GM12878 (cell line): ENCODE measurements around the gene CHID1. TPM values are rescaled to one million over a fixed set of nuclear protein-coding genes. Genes with fewer than 3 reads are reported as not detected.

Experiments
- ATAC-seq: fragments of 200-7000 bp; cut with Tn5 transposase; 3 replicates; pipeline ENCODE4 v1.9.1; 2020; ENCODE audit warnings: mild to moderate bottlenecking, moderate library complexity
- BruUV-seq: library from RNA; stranded (reverse); fragments of 400-500 nt; replicated peaks from 2 replicates; lab custom pipeline; 2021; lab: Mats Ljungman, UMichigan
- CTCF ChIA-PET: fragments of 300-600 bp; sonication (Branson Sonifier 250); formaldehyde crosslinking; extraction: SDS; loops from one replicate; lab custom pipeline; 2021; ENCODE audit warnings: inconsistent platforms; lab: Yijun Ruan, JAX
- POLR2A ChIA-PET: fragments of 350-600 bp; formaldehyde crosslinking; extraction: SDS; loops from one replicate; lab custom pipeline; 2021; ENCODE audit warnings: inconsistent platforms; lab: Charles Lee
- RAD21 ChIA-PET: fragments of 300-600 bp; sonication (Branson Sonifier 250); formaldehyde crosslinking; loops from one replicate; lab custom pipeline; 2023; ENCODE audit warnings: antibody characterized with exemption; ENCODE audit not compliant: unreplicated experiment; lab: Charles Lee
- SMC1A ChIA-PET: fragments of 300-600 bp; sonication (Branson Sonifier 250); formaldehyde crosslinking; loops from one replicate; lab custom pipeline; 2023; ENCODE audit not compliant: unreplicated experiment, uncharacterized antibody; lab: Charles Lee
- DNase-seq: peaks from one replicate; pipeline ENCODE4 v3.0.0-alpha.2; 2011; ENCODE audit warnings: low read depth, low spot score
- FAIRE-seq: peaks from 3 replicates; lab custom pipeline; 2011; peaks lifted over from hg19 to GRCh38; lab: Jason Lieb, UNC
- H2AFZ ChIP-seq: 2 replicates; pipeline ENCODE4 v1.6.0; 2011; ENCODE audit warnings: low read depth, low read length, control low read depth; ENCODE audit not compliant: control insufficient read depth
- H3K27ac ChIP-seq: 2 replicates; pipeline ENCODE4 v1.5.1; 2011; ENCODE audit warnings: control low read depth; ENCODE audit not compliant: control insufficient read depth, insufficient read depth
- H3K27me3 ChIP-seq, 2 experiments: replicated peaks in 1 of 2; 2 replicates each; pipeline versions ENCODE4 v1.6.0 to v1.6.1; 2011; ENCODE audit warnings: low read length in 1 of 2; ENCODE audit not compliant: control insufficient read depth in 2 of 2, insufficient read depth in 2 of 2
- H3K36me3 ChIP-seq, 2 experiments: 2 replicates each; pipeline ENCODE4 v1.5.1; 2011; ENCODE audit warnings: low read length in 1 of 2; ENCODE audit not compliant: control insufficient read depth in 2 of 2, insufficient read depth in 2 of 2
- H3K4me1 ChIP-seq: 2 replicates; pipeline ENCODE4 v1.6.1; 2011; ENCODE audit warnings: mild to moderate bottlenecking, low read length, moderate library complexity, mixed read lengths; ENCODE audit not compliant: control insufficient read depth, insufficient read depth
- H3K4me2 ChIP-seq: 2 replicates; pipeline ENCODE4 v1.6.0; 2011; ENCODE audit warnings: control low read depth; ENCODE audit not compliant: control insufficient read depth, insufficient read depth
- H3K4me3 ChIP-seq: fragments of 200-600 bp; sonication (generic); 2 replicates; pipeline ENCODE4 v1.5.1; 2016
- H3K79me2 ChIP-seq: 2 replicates; pipeline ENCODE4 v1.6.0; 2011; ENCODE audit warnings: low read length; ENCODE audit not compliant: control insufficient read depth, insufficient read depth
- H3K9ac ChIP-seq: 2 replicates; pipeline ENCODE4 v1.8.0; 2011; ENCODE audit warnings: low read length, control low read depth, mixed read lengths; ENCODE audit not compliant: control insufficient read depth, insufficient read depth
- H3K9me3 ChIP-seq: replicated peaks from 3 replicates; pipeline ENCODE4 v1.5.1; 2011; ENCODE audit warnings: mild to moderate bottlenecking, low read length; ENCODE audit not compliant: control insufficient read depth, insufficient read depth
- H4K20me1 ChIP-seq: 2 replicates; pipeline ENCODE4 v1.6.0; 2011; ENCODE audit not compliant: control insufficient read depth, insufficient read depth
- ATF7 ChIP-seq: fragments of 450-650 bp; IDR thresholded peaks from 2 replicates; pipeline ENCODE4 v1.6.1; 2016; ENCODE audit warnings: low read depth, mild to moderate bottlenecking
- BRCA1 ChIP-seq: IDR thresholded peaks from 2 replicates; pipeline ENCODE4 v1.6.1; 2011; ENCODE audit warnings: low read depth, low read length, improper control_type of control experiment
- CEBPZ ChIP-seq: fragments of 150-350 bp; IDR thresholded peaks from 2 replicates; pipeline ENCODE4 v1.6.1; 2016; ENCODE audit warnings: low read depth, low read length
- CHD1 ChIP-seq: IDR thresholded peaks from 2 replicates; pipeline ENCODE4 v1.6.1; 2012; ENCODE audit warnings: low read depth, low read length, improper control_type of control experiment
- CREB1 ChIP-seq: IDR thresholded peaks from 2 replicates; pipeline ENCODE4 v1.6.1; 2012; ENCODE audit warnings: low read depth, mild to moderate bottlenecking, inconsistent platforms
- CUX1 ChIP-seq: IDR thresholded peaks from 2 replicates; pipeline ENCODE4 v1.6.1; 2012; ENCODE audit warnings: improper control_type of control experiment, low read depth, low read length; ENCODE audit not compliant: insufficient replicate concordance
- HCFC1 ChIP-seq: fragments of 150-350 bp; IDR thresholded peaks from 2 replicates; pipeline ENCODE4 v1.6.1; 2014; ENCODE audit warnings: low read length
- MAX ChIP-seq: IDR thresholded peaks from 2 replicates; pipeline ENCODE4 v1.6.1; 2012; ENCODE audit warnings: low read depth, low read length, improper control_type of control experiment
- MTA2 ChIP-seq: fragments of 450-650 bp; IDR thresholded peaks from 2 replicates; pipeline ENCODE4 v1.6.1; 2016; ENCODE audit warnings: low read depth, mild to moderate bottlenecking, moderate library complexity
- MYC ChIP-seq: IDR thresholded peaks from 2 replicates; pipeline ENCODE4 v1.6.1; 2011; ENCODE audit warnings: mild to moderate bottlenecking, low read length, moderate library complexity, inconsistent platforms; ENCODE audit not compliant: insufficient read depth, insufficient replicate concordance, insufficient read length, severe bottlenecking
- NFXL1 ChIP-seq: fragments of 450-650 bp; IDR thresholded peaks from 2 replicates; pipeline ENCODE4 v1.6.1; 2017; ENCODE audit warnings: antibody characterized with exemption, mild to moderate bottlenecking, borderline replicate concordance
- SIN3A ChIP-seq: IDR thresholded peaks from 2 replicates; pipeline ENCODE4 v1.6.1; 2012; ENCODE audit warnings: low read depth, low read length, improper control_type of control experiment
- SMAD5 ChIP-seq: IDR thresholded peaks from 2 replicates; pipeline ENCODE4 v1.6.1; 2016; ENCODE audit warnings: antibody characterized with exemption, low read depth
- SMARCA5 ChIP-seq: fragments of 450-650 bp; IDR thresholded peaks from 2 replicates; pipeline ENCODE4 v1.6.1; 2017; ENCODE audit warnings: mild to moderate bottlenecking
- SREBF2 ChIP-seq: IDR thresholded peaks from 2 replicates; pipeline ENCODE4 v1.6.1; 2012; ENCODE audit warnings: mild to moderate bottlenecking, low read length
- SUZ12 ChIP-seq: fragments of 200-600 bp; sonication (generic); IDR thresholded peaks from one replicate; pipeline ENCODE4 v1.6.1; 2018; ENCODE audit warnings: antibody characterized with exemption, mild to moderate bottlenecking; ENCODE audit not compliant: unreplicated experiment
- ZNF24 ChIP-seq: fragments of 450-650 bp; IDR thresholded peaks from 2 replicates; pipeline ENCODE4 v1.6.1; 2017; ENCODE audit warnings: antibody characterized with exemption, mild to moderate bottlenecking
- WGBS: methylation state at CpG from one replicate; pipeline ENCODE4 v1.1.6; 2016; ENCODE audit warnings: low lambda C conversion rate; ENCODE audit not compliant: insufficient replicate concordance, insufficient coverage; ENCODE audit errors: missing lambda C conversion rate; 5-methylcytosine and 5-hydroxymethylcytosine counted together
- in situ Hi-C: fragments of 300-500 bp; cut with MboI; formaldehyde crosslinking; loops from 9 replicates; pipeline ENCODE4 v1.14.3; 2018; ENCODE audit warnings: mixed read lengths
- intact Hi-C: fragments of 100-400 bp; cut with micrococcal nuclease; formaldehyde crosslinking; loops from one replicate; pipeline ENCODE4 v1.14.2; 2022; ENCODE audit not compliant: unreplicated experiment
- polyA plus RNA-seq, 11 experiments: library from polyadenylated mRNA; depleted of rRNA in 4 of 11; unstranded in 6 of 11; stranded (reverse) in 5 of 11; fragments of >200 nt; fragmentation: Nextera tagmentation in 4 of 11; fragmentation: Illumina TruSeq in 1 of 11; extraction: Ambion mirVana in 4 of 11; extraction: Trizol in 1 of 11; gene quantifications; 1 replicate in 1 of 11; 2 replicates in 10 of 11; pipeline versions ENCODE4 v1.2.1 to v1.2.3, GENCODE V29; 2011 to 2016; ENCODE audit warnings: inconsistent platforms in 2 of 11, missing spikeins in 2 of 11, low read depth in 1 of 11
- total RNA-seq, 4 experiments: library from RNA; depleted of rRNA in 3 of 4; stranded (reverse); fragments of >200 nt in 3 of 4; fragmentation: Illumina TruSeq in 1 of 4; extraction: Trizol in 1 of 4; gene quantifications; 2 replicates each; pipeline versions ENCODE4 v1.2.1 to v1.2.3, GENCODE V29; 2013 to 2021

CHID1 gene
- total and polyA plus RNA-seq, 10 of the 15 experiments (the other 5 are each of a cell fraction or from before 2014, with no cell fraction given) = 4.8 to 75.2 (median 30.1) TPM

- peaks cover 7% of the 10 kb centered on the region; the same call in 1 of the 2 replicates for H3K4me1 ChIP-seq
- ATAC-seq (no peak), DNase-seq (no peak), FAIRE-seq (no peak)
- peak overlapping the region; percentile 9; the same call in 1 of the 2 replicates for H3K4me2 ChIP-seq
- H2AFZ ChIP-seq = no peak overlapping the region
- in situ Hi-C loops = no loop called here
- POLR2A ChIA-PET = interaction anchor here (1.2 kb wide), 1 partner anchor 12 kb away, joined by 3 read pairs; no protein-coding TSS in a partner anchor
- BruUV-seq = no TSS peak
- H3K27ac ChIP-seq = no peak overlapping the region
- H4K20me1 ChIP-seq = no peaks in the 10 kb centered on the region
- intact Hi-C loops = loop anchor here (5.0 kb wide), 1 partner anchor 124 kb away; no protein-coding TSS in a partner anchor
- no peaks in the 10 kb centered on the region for H3K27me3 ChIP-seq
- TF ChIP-seq SUZ12 (no peak), MTA2 (no peak), SREBF2 (no peak), CEBPZ (no peak), SMARCA5 (no peak), NFXL1 (no peak), CREB1 (no peak), ZNF24 (no peak), BRCA1 (no peak), SMAD5 (no peak), ATF7 (no peak), SIN3A (no peak), CHD1 (no peak), MAX (no peak), MYC (no peak), CUX1 (no peak), HCFC1 (no peak)
- TF ChIP-seq, all 136 proteins: peak for 0
- WGBS = 85% methylated on average over 8 of the region's 8 CpGs
- H3K9me3 ChIP-seq = no peaks in the 10 kb centered on the region
- peaks cover 36% of the 10 kb centered on the region for H3K79me2 ChIP-seq
- ChIA-PET RAD21 (no interaction called here), SMC1A (interaction anchor here (1.0 to 1.5 kb wide), 2 partner anchors 18 to 86 kb away, joined by 3 to 4 read pairs; partner anchors contain the start of genes POLR2L and TSPAN4), CTCF (interaction anchor here (1.0 to 1.1 kb wide), 2 partner anchors 10 to 80 kb away, joined by 3 read pairs; no protein-coding TSS in a partner anchor)
- H3K36me3 ChIP-seq = no peaks in the 10 kb centered on the region
- no peak overlapping the region for H3K9ac ChIP-seq
- no peak overlapping the region for H3K4me3 ChIP-seq
Observed at GRCh38 chr11:928786-929185, 18.2 kb upstream of the CHID1 start.
